Mucosa of descending colon (tissue), 3 donors: Measurements from ENCODE around the gene DHX9. TPM values are rescaled to one million over a fixed set of nuclear protein-coding genes. Genes with fewer than 3 reads are reported as not detected.

Experiments used
- ATAC-seq: fragments of 200-7000 bp; cut with Tn5 transposase; one replicate; pipeline ENCODE4 v1.9.1; 2020; ENCODE audit warnings: mild to moderate bottlenecking, moderate library complexity
- DNase-seq, 3 donors: peaks; one replicate each; pipeline ENCODE4 v3.0.0-alpha.2; 2020
- H3K36me3 ChIP-seq: fragments of 200-600 bp; one replicate; pipeline ENCODE4 v1.8.0; 2021; ENCODE audit warnings: low read depth, mild to moderate bottlenecking
- H3K4me1 ChIP-seq: fragments of 200-600 bp; one replicate; pipeline ENCODE4 v1.8.0; 2021; ENCODE audit warnings: low read depth, mild to moderate bottlenecking
- H3K4me3 ChIP-seq: fragments of 200-600 bp; one replicate; pipeline ENCODE4 v1.8.0; 2021; ENCODE audit warnings: mild to moderate bottlenecking
- H3K9me3 ChIP-seq: fragments of 200-600 bp; one replicate; pipeline ENCODE4 v1.8.0; 2021; ENCODE audit warnings: mild to moderate bottlenecking
- intact Hi-C, 2 donors: fragments of 100-400 bp; cut with DNase I in 1 of 2; cut with micrococcal nuclease in 1 of 2; formaldehyde crosslinking; loops; one replicate each; pipeline versions ENCODE4 v1.11.0 to v1.11.1; 2022; cut with DNase I, micrococcal nuclease
- total RNA-seq, 3 donors: library from RNA; stranded (reverse); fragmentation: NEBNext Ultra II Directional in 2 of 3; extraction: Animal tissue kit (Norgen Biotek cat#: 25700) in 2 of 3; gene quantifications; one replicate each; pipeline versions ENCODE4 v1.2.1 to v1.2.4, GENCODE V29; 2021 to 2023
- TF ChIP-seq, protein P1 (sequence below): fragments of 200-600 bp; IDR thresholded peaks from one replicate; pipeline ENCODE4 v1.8.0; 2022; ENCODE audit warnings: antibody characterized with exemption, mild to moderate bottlenecking
- donor health status: DM: no; HTN: no; CAD: no; lungs with moderate emphysema.
- donor health status: DM: no; HTN: no; CAD: no.
- donor health status: DM: no; HTN: yes; CAD: no.

DHX9 gene
- total RNA-seq, 3 donors from 2014 or later = 88.8 to 112 (median 101) TPM

DNA sequence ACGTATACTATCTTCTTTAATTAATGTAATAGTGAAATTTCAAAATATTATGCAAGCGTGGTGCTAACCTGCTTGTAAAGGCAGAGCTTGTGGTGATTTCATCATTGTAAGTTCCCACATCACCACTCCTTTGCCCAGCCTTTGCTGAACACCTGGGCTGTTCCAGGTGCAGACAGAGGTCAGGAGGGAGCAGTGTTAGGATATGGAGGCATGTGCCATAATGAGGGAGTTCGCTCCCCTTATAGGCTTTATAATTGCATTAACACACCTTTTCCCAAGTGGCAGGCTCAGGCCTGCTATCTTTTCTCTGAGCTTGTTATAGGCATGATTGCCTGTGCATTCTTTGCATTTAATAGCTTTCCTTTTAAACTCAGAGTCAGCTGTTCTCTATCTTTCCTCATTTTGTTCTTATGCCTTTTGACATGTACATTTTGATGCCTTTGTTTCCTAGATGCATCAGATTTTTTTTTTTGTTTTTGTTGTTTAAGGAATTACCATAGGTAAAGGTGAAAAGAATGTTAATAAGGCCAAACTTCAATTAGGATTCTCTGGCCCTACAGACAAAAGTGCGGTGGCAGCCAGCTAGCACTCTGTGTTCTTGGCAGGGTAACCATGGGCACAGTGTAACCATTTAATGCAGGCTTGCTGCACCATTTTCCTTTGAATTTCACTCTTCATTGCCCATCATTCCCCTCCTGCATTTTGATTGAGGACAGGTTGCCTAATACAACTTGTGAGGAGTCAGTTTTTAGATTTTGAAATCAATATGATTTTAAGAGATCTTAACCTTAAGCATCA, 36.9 kb upstream of the DHX9 start:
- intact Hi-C loops = no loop called here
- DNase-seq = no peak
- ATAC-seq = peak; percentile 26

GRCh38 chr1:182803846-182804245, 35.3 kb upstream of the DHX9 start:
- TF ChIP-seq, protein P1, sequence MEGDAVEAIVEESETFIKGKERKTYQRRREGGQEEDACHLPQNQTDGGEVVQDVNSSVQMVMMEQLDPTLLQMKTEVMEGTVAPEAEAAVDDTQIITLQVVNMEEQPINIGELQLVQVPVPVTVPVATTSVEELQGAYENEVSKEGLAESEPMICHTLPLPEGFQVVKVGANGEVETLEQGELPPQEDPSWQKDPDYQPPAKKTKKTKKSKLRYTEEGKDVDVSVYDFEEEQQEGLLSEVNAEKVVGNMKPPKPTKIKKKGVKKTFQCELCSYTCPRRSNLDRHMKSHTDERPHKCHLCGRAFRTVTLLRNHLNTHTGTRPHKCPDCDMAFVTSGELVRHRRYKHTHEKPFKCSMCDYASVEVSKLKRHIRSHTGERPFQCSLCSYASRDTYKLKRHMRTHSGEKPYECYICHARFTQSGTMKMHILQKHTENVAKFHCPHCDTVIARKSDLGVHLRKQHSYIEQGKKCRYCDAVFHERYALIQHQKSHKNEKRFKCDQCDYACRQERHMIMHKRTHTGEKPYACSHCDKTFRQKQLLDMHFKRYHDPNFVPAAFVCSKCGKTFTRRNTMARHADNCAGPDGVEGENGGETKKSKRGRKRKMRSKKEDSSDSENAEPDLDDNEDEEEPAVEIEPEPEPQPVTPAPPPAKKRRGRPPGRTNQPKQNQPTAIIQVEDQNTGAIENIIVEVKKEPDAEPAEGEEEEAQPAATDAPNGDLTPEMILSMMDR = no peak
- Histone ChIP-seq H3K9me3 (no peaks in the 10 kb centered on the region), H3K4me1 (no peaks in the 10 kb centered on the region), H3K4me3 (no peak overlapping the region), H3K36me3 (no peaks in the 10 kb centered on the region)
- ATAC-seq = no peak
- no peak for DNase-seq
- intact Hi-C loops = no loop called here

More for the DNA sequence above, 36.9 kb upstream of the DHX9 start:
- TF ChIP-seq, protein P1 = no peak
- Histone ChIP-seq H3K4me3 (no peak overlapping the region), H3K36me3 (no peaks in the 10 kb centered on the region), H3K9me3 (no peaks in the 10 kb centered on the region), H3K4me1 (no peaks in the 10 kb centered on the region)

- no peak for ATAC-seq
- DNase-seq = no peak
- Histone ChIP-seq H3K36me3 (no peaks in the 10 kb centered on the region), H3K9me3 (no peaks in the 10 kb centered on the region), H3K4me3 (no peak overlapping the region), H3K4me1 (no peaks in the 10 kb centered on the region)
- TF ChIP-seq, protein P1 = no peak
- intact Hi-C loops = no loop called here
These were observed 33.0 kb upstream of the DHX9 start for GRCh38 chr1:182806015-182806678.

- H3K9me3 ChIP-seq = no peaks in the 10 kb centered on the region
- H3K36me3 ChIP-seq = no peaks in the 10 kb centered on the region
- intact Hi-C loops = no loop called here
- ATAC-seq (no peak), DNase-seq (no peak)
- H3K4me3 ChIP-seq = no peak overlapping the region
- no peaks in the 10 kb centered on the region for H3K4me1 ChIP-seq
- TF ChIP-seq, protein P1 = no peak
These were observed 31.2 kb upstream of the DHX9 start for GRCh38 chr1:182807907-182808306.

- intact Hi-C loops = no loop called here
- DNase-seq (no peak), ATAC-seq (no peak)
- Histone ChIP-seq H3K9me3 (no peaks in the 10 kb centered on the region), H3K4me1 (no peaks in the 10 kb centered on the region), H3K4me3 (no peak overlapping the region), H3K36me3 (no peaks in the 10 kb centered on the region)
- TF ChIP-seq, protein P1 = no peak
These were observed 29.7 kb upstream of the DHX9 start for GRCh38 chr1:182809414-182809957.
